Peyer's patch (tissue), 4 donors: ENCODE results near the gene KIF1A.

Experiments used
- CTCF ChIP-seq, 6 experiments: fragments of 450-650 bp in 4 of 6; fragments of 200-600 bp in 2 of 6; sonication (generic) in 1 of 6; IDR thresholded peaks; one replicate each; pipeline ENCODE4 v1.5.1; 2017 to 2019; ENCODE audit warnings: antibody characterized with exemption in 6 of 6, mild to moderate bottlenecking in 3 of 6, moderate library complexity in 1 of 6
- POLR2A ChIP-seq, 2 donors: fragments of 450-650 bp; IDR thresholded peaks; one replicate each; pipeline ENCODE4 v1.5.1; 2017; ENCODE audit warnings: antibody characterized with exemption in 2 of 2, mild to moderate bottlenecking in 2 of 2, moderate library complexity in 2 of 2

DNA sequence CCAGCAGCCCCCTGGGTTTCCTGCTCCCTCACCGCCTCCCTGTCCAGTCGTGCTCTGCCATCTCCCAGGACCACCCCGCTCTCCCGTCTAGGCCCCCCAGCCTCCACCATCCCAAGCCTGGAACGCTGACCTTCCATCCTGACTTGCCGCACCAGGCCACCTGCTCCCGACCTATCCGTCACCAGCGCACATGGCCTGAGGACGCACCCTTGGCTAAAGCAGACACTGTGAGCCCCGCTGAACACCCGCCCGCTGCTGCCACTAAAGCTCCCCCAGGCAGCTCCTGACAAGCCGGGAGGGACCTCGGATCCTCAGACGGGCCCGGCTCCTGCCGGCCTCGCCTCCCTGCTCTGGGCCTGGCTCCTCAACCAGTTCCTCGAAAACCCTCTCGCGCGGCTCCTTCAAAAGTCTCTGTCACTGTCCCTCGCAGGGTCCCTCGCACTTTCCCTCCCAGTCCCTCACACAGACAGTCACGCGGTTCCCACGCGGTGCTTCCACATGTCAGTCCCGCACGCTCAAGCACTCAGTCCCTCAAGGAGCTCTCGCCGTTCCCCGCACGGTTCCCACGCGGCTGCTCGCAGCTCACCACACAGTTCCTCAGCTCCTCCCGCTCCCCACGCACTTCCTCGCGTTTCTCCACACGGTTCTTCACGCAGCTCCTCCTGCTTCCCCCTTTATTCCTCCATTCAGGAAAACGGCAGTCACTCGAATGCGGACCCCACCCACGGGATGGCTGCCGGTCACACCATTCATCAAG is 42.4 kb downstream of the KIF1A start:
- TF ChIP-seq CTCF (IDR thresholded peaks at IDR 0.05) (no peak), POLR2A (IDR thresholded peaks at IDR 0.05) (no peak)
